CD4-positive, alpha-beta T cell (primary cell): ENCODE results near the gene DDX53. TPM values are rescaled to one million over a fixed set of nuclear protein-coding genes. Genes with fewer than 3 reads are reported as not detected.

Experiments
- ATAC-seq: fragments of 200-7000 bp; cut with Tn5 transposase; one replicate; pipeline ENCODE4 v1.10.0; 2022; ENCODE audit warnings: mild to moderate bottlenecking; ENCODE audit not compliant: poor library complexity
- CTCF ChIA-PET: fragments of 350-600 bp; sonication (Branson Sonifier 250); formaldehyde crosslinking; loops from one replicate; lab custom pipeline; 2021; ENCODE audit warnings: antibody characterized with exemption, inconsistent platforms; lab: Charles Lee
- POLR2A ChIA-PET: fragments of 350-600 bp; sonication (Branson Sonifier 250); formaldehyde crosslinking; loops from one replicate; lab custom pipeline; 2021; ENCODE audit warnings: antibody characterized with exemption, inconsistent platforms; lab: Charles Lee
- DNase-seq, 14 experiments: peaks; one replicate each; pipeline ENCODE4 v3.0.0-alpha.2; 2013 to 2020; ENCODE audit warnings: mixed read lengths in 2 of 14
- H3K27ac ChIP-seq, 2 donors: one replicate each; pipeline versions ENCODE4 v1.5.1 to v1.7.0; 2013; ENCODE audit warnings: low read length in 2 of 2, low read depth in 1 of 2, mild to moderate bottlenecking in 1 of 2
- H3K27me3 ChIP-seq, 2 experiments: 1 replicate in 1 of 2; 2 replicates in 1 of 2; pipeline versions ENCODE4 v1.6.1 to v1.7.0; 2013; ENCODE audit warnings: low read length in 2 of 2, control low read depth in 1 of 2, mild to moderate bottlenecking in 1 of 2, moderate library complexity in 1 of 2; ENCODE audit not compliant: insufficient read depth in 2 of 2, control insufficient read depth in 1 of 2
- H3K36me3 ChIP-seq: one replicate; pipeline ENCODE4 v1.6.1; 2013; ENCODE audit warnings: low read length, control low read depth; ENCODE audit not compliant: insufficient read depth
- H3K4me1 ChIP-seq: one replicate; pipeline ENCODE4 v1.6.1; 2013; ENCODE audit warnings: low read length, control low read depth; ENCODE audit not compliant: insufficient read depth
- H3K4me3 ChIP-seq: one replicate; pipeline ENCODE4 v1.5.1; 2013; ENCODE audit warnings: mild to moderate bottlenecking, low read length, moderate library complexity
- H3K9me3 ChIP-seq, 2 experiments: 1 replicate in 1 of 2; 2 replicates in 1 of 2; pipeline versions ENCODE4 v1.6.1 to v1.7.0; 2013; ENCODE audit warnings: low read length in 2 of 2, mild to moderate bottlenecking in 2 of 2, control low read depth in 1 of 2, moderate library complexity in 1 of 2; ENCODE audit not compliant: control insufficient read depth in 1 of 2, insufficient read depth in 1 of 2
- H3K27ac Mint-ChIP-seq: one replicate; pipeline ENCODE4 v1.8.0; 2020; ENCODE audit warnings: mixed read lengths
- H3K27me3 Mint-ChIP-seq: one replicate; pipeline ENCODE4 v1.8.0; 2021; ENCODE audit warnings: mixed read lengths
- H3K36me3 Mint-ChIP-seq: one replicate; pipeline ENCODE4 v1.8.0; 2021; ENCODE audit warnings: low read depth, mixed read lengths
- H3K4me1 Mint-ChIP-seq: one replicate; pipeline ENCODE4 v1.8.0; 2021; ENCODE audit warnings: low read depth, mixed read lengths
- H3K4me3 Mint-ChIP-seq: one replicate; pipeline ENCODE4 v1.8.0; 2020; ENCODE audit warnings: mild to moderate bottlenecking, mixed read lengths
- H3K9me3 Mint-ChIP-seq: one replicate; pipeline ENCODE4 v1.8.0; 2020; ENCODE audit warnings: mixed read lengths
- CTCF ChIP-seq: fragments of 200-600 bp; IDR thresholded peaks from one replicate; pipeline ENCODE4 v1.8.0; 2022; ENCODE audit warnings: antibody characterized with exemption, mild to moderate bottlenecking
- intact Hi-C, 2 experiments: fragments of 100-400 bp; cut with DNase I in 1 of 2; cut with micrococcal nuclease in 1 of 2; formaldehyde crosslinking; loops; one replicate each; pipeline versions ENCODE4 v1.15.1 to v1.9.0; 2023 to 2025; cut with DNase I, micrococcal nuclease
- total RNA-seq, 174 experiments: library from RNA in 2 of 174; stranded (reverse) in 2 of 174; gene quantifications; one replicate each; pipeline ENCODE4 v1.2.3 and lab custom pipeline; 2021 to 2026

DDX53 gene
- total RNA-seq, 2 experiments from 2014 or later: not detected

- Mint-ChIP-seq H3K9me3 (no peaks in the 10 kb centered on the region), H3K4me1 (peaks cover 12% of the 10 kb centered on the region), H3K27me3 (no peaks in the 10 kb centered on the region), H3K4me3 (no peak overlapping the region), H3K36me3 (no peaks in the 10 kb centered on the region), H3K27ac (peak overlapping the region; percentile 47)
- TF ChIP-seq CTCF: no peak
- Histone ChIP-seq H3K4me3 (no peak overlapping the region), H3K9me3 (no peaks in the 10 kb centered on the region), H3K36me3 (no peaks in the 10 kb centered on the region), H3K4me1 (no peaks in the 10 kb centered on the region), H3K27ac (no peak overlapping the region), H3K27me3 (no peaks in the 10 kb centered on the region)
- ATAC-seq (peak; percentile 46), DNase-seq (peak in 2 of 14 experiments; percentile 0 to 1)
- POLR2A ChIA-PET: no interaction called here
- intact Hi-C loops: no loop called here
- CTCF ChIA-PET: no interaction called here
These were observed 12.4 kb downstream of the DDX53 start for GRCh38 chrX:23012162-23012561.

DNA sequence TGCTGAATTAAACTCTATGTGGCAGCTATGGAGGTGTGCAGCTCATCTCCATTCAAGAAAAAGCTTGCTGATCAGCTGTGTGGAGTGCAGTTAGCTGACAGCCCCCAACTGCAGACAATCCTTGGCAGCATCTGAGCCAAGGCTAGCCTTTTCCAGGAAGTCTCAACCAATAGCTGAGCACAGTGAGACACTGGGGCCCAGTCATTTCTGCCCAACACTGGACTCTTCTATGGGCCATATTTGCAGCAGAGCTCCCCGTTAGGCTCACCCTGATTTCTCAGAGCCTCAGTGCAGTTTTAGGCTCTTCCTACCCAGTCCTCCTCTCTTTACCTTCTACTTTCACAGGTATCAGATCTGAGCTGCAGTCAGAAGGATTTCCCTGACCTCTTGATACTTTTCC is 12.9 kb downstream of the DDX53 start:
- no peaks in the 10 kb centered on the region for H3K27me3 ChIP-seq
- peak overlapping the region; percentile 47 for H3K27ac Mint-ChIP-seq
- H3K4me1 Mint-ChIP-seq: peaks cover 12% of the 10 kb centered on the region
- H3K9me3 Mint-ChIP-seq: no peaks in the 10 kb centered on the region
- no peaks in the 10 kb centered on the region for H3K4me1 ChIP-seq
- ATAC-seq (no peak), DNase-seq (no peak)
- no peaks in the 10 kb centered on the region for H3K9me3 ChIP-seq
- no peaks in the 10 kb centered on the region for H3K27me3 Mint-ChIP-seq
- no peak for TF ChIP-seq CTCF
- no peak overlapping the region for H3K27ac ChIP-seq
- no peaks in the 10 kb centered on the region for H3K36me3 ChIP-seq
- H3K4me3 Mint-ChIP-seq: no peak overlapping the region
- ChIA-PET CTCF (interaction anchor here (0.6 kb wide), 1 partner anchor 10 kb away, joined by 5 read pairs; no protein-coding TSS in a partner anchor), POLR2A (no interaction called here)
- H3K36me3 Mint-ChIP-seq: no peaks in the 10 kb centered on the region
- intact Hi-C loops: no loop called here
- no peak overlapping the region for H3K4me3 ChIP-seq

GRCh38 chrX:23013366-23013765 is 13.6 kb downstream of the DDX53 start:
- H3K4me1 ChIP-seq: no peaks in the 10 kb centered on the region
- ATAC-seq: no peak
- no peak overlapping the region for H3K4me3 ChIP-seq
- ChIA-PET POLR2A (no interaction called here), CTCF (interaction anchor here (0.6 kb wide), 1 partner anchor 9 kb away, joined by 5 read pairs; no protein-coding TSS in a partner anchor)
- intact Hi-C loops: no loop called here
- no peak overlapping the region for H3K27ac Mint-ChIP-seq
- H3K27me3 ChIP-seq: no peaks in the 10 kb centered on the region
- H3K27ac ChIP-seq: no peak overlapping the region
- DNase-seq: no peak
- H3K4me3 Mint-ChIP-seq: no peak overlapping the region
- no peaks in the 10 kb centered on the region for H3K9me3 ChIP-seq
- TF ChIP-seq CTCF: no peak
- H3K36me3 ChIP-seq: no peaks in the 10 kb centered on the region
- no peaks in the 10 kb centered on the region for H3K27me3 Mint-ChIP-seq
- H3K4me1 Mint-ChIP-seq: peaks cover 12% of the 10 kb centered on the region
- H3K9me3 Mint-ChIP-seq: no peaks in the 10 kb centered on the region
- no peaks in the 10 kb centered on the region for H3K36me3 Mint-ChIP-seq
